HepG2 (cell line): ENCODE data around the gene ZBTB37. TPM values are rescaled to one million over a fixed set of nuclear protein-coding genes. Genes with fewer than 3 reads are reported as not detected.

Source experiments
- ATAC-seq: fragments of 200-7000 bp; cut with Tn5 transposase; 3 replicates; pipeline ENCODE4 v1.9.1; 2020; ENCODE audit warnings: mild to moderate bottlenecking, moderate library complexity
- BruUV-seq: library from RNA; stranded (reverse); fragments of 400-500 nt; replicated peaks from 2 replicates; lab custom pipeline; 2021; lab: Mats Ljungman, UMichigan
- CTCF ChIA-PET: fragments of 300-600 bp; formaldehyde crosslinking; extraction: SDS; loops from one replicate; lab custom pipeline; 2021; ENCODE audit warnings: low total read pairs, inconsistent platforms, low intra/inter-chr PET ratio; lab: Yijun Ruan, JAX
- POLR2A ChIA-PET: fragments of 350-600 bp; sonication (Branson Sonifier 250); formaldehyde crosslinking; loops from one replicate; lab custom pipeline; 2020; ENCODE audit warnings: antibody characterized with exemption, inconsistent platforms; lab: Yijun Ruan, JAX
- DNase-seq: peaks from one replicate; pipeline ENCODE4 v3.0.0-alpha.2; 2015; ENCODE audit warnings: low spot score
- FAIRE-seq: peaks from 3 replicates; lab custom pipeline; 2011; peaks lifted over from hg19 to GRCh38; lab: Jason Lieb, UNC
- H2AFZ ChIP-seq: one replicate; pipeline ENCODE4 v1.6.1; 2011; ENCODE audit warnings: low read length, inconsistent platforms
- H3K27ac ChIP-seq: fragments of 300-600 bp; 3 replicates; pipeline ENCODE4 v1.8.0; 2011; ENCODE audit warnings: mixed run types, mild to moderate bottlenecking, mixed read lengths, low read length, inconsistent platforms; ENCODE audit not compliant: insufficient read depth; ENCODE audit errors: extremely low read length
- H3K27me3 ChIP-seq, 2 experiments: fragments of 200-600 bp in 1 of 2; 2 replicates in 1 of 2; 3 replicates in 1 of 2; pipeline versions ENCODE4 v1.6.0 to v1.8.0; 2011; ENCODE audit warnings: low read length in 2 of 2, mild to moderate bottlenecking in 2 of 2, moderate library complexity in 2 of 2, inconsistent platforms in 1 of 2; ENCODE audit not compliant: insufficient read depth in 2 of 2, control insufficient read depth in 1 of 2
- H3K36me3 ChIP-seq, 2 experiments: fragments of 200-600 bp in 1 of 2; replicated peaks in 1 of 2; 2 replicates in 1 of 2; 3 replicates in 1 of 2; pipeline versions ENCODE4 v1.5.1 to v1.8.0; 2011; ENCODE audit warnings: low read length in 2 of 2, inconsistent platforms in 1 of 2; ENCODE audit not compliant: insufficient read depth in 2 of 2, control insufficient read depth in 1 of 2
- H3K4me1 ChIP-seq: 2 replicates; pipeline ENCODE4 v1.5.1; 2012; ENCODE audit warnings: low read length, inconsistent platforms; ENCODE audit not compliant: insufficient read depth
- H3K4me2 ChIP-seq: 2 replicates; pipeline ENCODE4 v1.6.0; 2011; ENCODE audit warnings: low read depth, low read length, inconsistent platforms
- H3K4me3 ChIP-seq, 3 experiments: fragments of 200-600 bp in 1 of 3; sonication (generic), shearing (Covaris generic) in 1 of 3; replicated peaks in 1 of 3; 2 replicates each; pipeline ENCODE4 v1.5.1; 2011 to 2016; ENCODE audit warnings: low read length in 3 of 3, inconsistent platforms in 2 of 3, low read depth in 2 of 3, mild to moderate bottlenecking in 2 of 3, control low read depth in 1 of 3, mixed read lengths in 1 of 3; ENCODE audit not compliant: insufficient read depth in 1 of 3
- H3K79me2 ChIP-seq: one replicate; pipeline ENCODE4 v1.6.1; 2011; ENCODE audit warnings: low read length, inconsistent platforms; ENCODE audit not compliant: insufficient read depth
- H3K9ac ChIP-seq: 2 replicates; pipeline ENCODE4 v1.6.0; 2011; ENCODE audit warnings: mild to moderate bottlenecking, low read depth, low read length, inconsistent platforms; ENCODE audit not compliant: insufficient read depth
- H3K9me3 ChIP-seq: 2 replicates; pipeline ENCODE4 v1.5.1; 2012; ENCODE audit warnings: mild to moderate bottlenecking, low read length
- H4K20me1 ChIP-seq: 2 replicates; pipeline ENCODE4 v1.6.0; 2011; ENCODE audit warnings: inconsistent platforms, mild to moderate bottlenecking, low read length, moderate library complexity; ENCODE audit not compliant: insufficient read depth
- ATF7 ChIP-seq, 2 experiments: fragments of 450-650 bp in 1 of 2; sonication (generic) in 1 of 2; formaldehyde crosslinking in 1 of 2; IDR thresholded peaks; 2 replicates each; pipeline versions ENCODE4 v1.4.0 to v1.6.1; 2016 to 2020; ENCODE audit warnings: antibody characterized with exemption in 1 of 2, mild to moderate bottlenecking in 1 of 2, missing genetic modification reagents in 1 of 2
- BRD4 ChIP-seq: sonication (generic); formaldehyde crosslinking; IDR thresholded peaks from 2 replicates; pipeline ENCODE4 v1.4.0; 2020; ENCODE audit warnings: missing genetic modification reagents
- HCFC1 ChIP-seq: fragments of 150-350 bp; IDR thresholded peaks from 2 replicates; pipeline ENCODE4 v1.6.1; 2014; ENCODE audit warnings: low read depth, low read length
- KMT2B ChIP-seq: IDR thresholded peaks from 2 replicates; pipeline ENCODE4 v1.6.1; 2016; ENCODE audit warnings: missing genetic modification reagents, missing compliant biosample characterization
- MAFG ChIP-seq: sonication (generic); formaldehyde crosslinking; IDR thresholded peaks from 2 replicates; pipeline ENCODE4 v1.5.1; 2020; ENCODE audit warnings: mild to moderate bottlenecking, missing genetic modification reagents
- NFE2L2 ChIP-seq: fragments of 150-350 bp; IDR thresholded peaks from 2 replicates; pipeline ENCODE4 v1.6.1; 2014; ENCODE audit warnings: low read length
- TFE3 ChIP-seq: IDR thresholded peaks from 2 replicates; pipeline ENCODE4 v1.6.1; 2016
- THAP11 ChIP-seq: IDR thresholded peaks from 2 replicates; pipeline ENCODE4 v1.6.1; 2016; ENCODE audit warnings: missing biosample characterization, missing genetic modification reagents
- U2AF2 ChIP-seq: fragments of 200-400 bp; formaldehyde crosslinking; IDR thresholded peaks from 2 replicates; pipeline ENCODE4 v1.6.1; 2017; ENCODE audit warnings: low read depth, mild to moderate bottlenecking, low read length
- ZBED4 ChIP-seq: sonication (generic); formaldehyde crosslinking; IDR thresholded peaks from 2 replicates; pipeline ENCODE4 v1.4.0; 2020; ENCODE audit warnings: missing genetic modification reagents, borderline replicate concordance
- ZNF383 ChIP-seq: sonication (generic); formaldehyde crosslinking; IDR thresholded peaks from 2 replicates; pipeline ENCODE4 v1.4.0; 2020; ENCODE audit warnings: missing genetic modification reagents, mild to moderate bottlenecking, borderline replicate concordance
- ZNF570 ChIP-seq: sonication (generic); formaldehyde crosslinking; IDR thresholded peaks from 2 replicates; pipeline ENCODE4 v1.4.0; 2020; ENCODE audit warnings: mild to moderate bottlenecking, missing genetic modification reagents, borderline replicate concordance
- ZNF777 ChIP-seq: sonication (generic); formaldehyde crosslinking; IDR thresholded peaks from 2 replicates; pipeline ENCODE4 v1.4.0; 2020; ENCODE audit warnings: missing genetic modification reagents
- WGBS: methylation state at CpG from one replicate; pipeline ENCODE4 v1.1.6; 2017; ENCODE audit warnings: low lambda C conversion rate; 5-methylcytosine and 5-hydroxymethylcytosine counted together
- in situ Hi-C: cut with HindIII; loops from 2 replicates; pipeline ENCODE4 v1.10.0; 2017; ENCODE audit warnings: low pct_unique_long_range_greater_than_20kb; ENCODE audit not compliant: extremely low pct_ligation_motif_present
- intact Hi-C: fragments of 100-400 bp; cut with micrococcal nuclease; formaldehyde crosslinking; loops from one replicate; pipeline ENCODE4 v1.10.0; 2022; ENCODE audit not compliant: unreplicated experiment
- polyA plus RNA-seq, 8 experiments: library from polyadenylated mRNA; depleted of rRNA in 3 of 8; stranded (reverse) in 7 of 8; unstranded in 1 of 8; fragments of >200 nt; fragmentation: Illumina TruSeq in 4 of 8; extraction: Trizol in 4 of 8; gene quantifications; 2 replicates each; pipeline versions ENCODE4 v1.2.1 to v1.2.3, GENCODE V29; 2011 to 2016; ENCODE audit warnings: low read depth in 4 of 8, missing spikeins in 1 of 8, mixed read lengths in 1 of 8; ENCODE audit not compliant: insufficient read depth in 1 of 8
- total RNA-seq, 5 experiments: library from RNA; depleted of rRNA; stranded (reverse); fragments of >200 nt; fragmentation: Illumina TruSeq; extraction: Trizol; gene quantifications; 2 replicates each; pipeline ENCODE4 v1.2.3, GENCODE V29; 2016; ENCODE audit warnings: low read depth in 1 of 5
- TF ChIP-seq, protein P1 (sequence below): sonication (generic); formaldehyde crosslinking; IDR thresholded peaks from 2 replicates; pipeline ENCODE4 v1.4.0; 2020; ENCODE audit warnings: missing genetic modification reagents

The ZBTB37 gene
- total and polyA plus RNA-seq, 2 of the 13 experiments (the other 11 are each of a cell fraction or from before 2014, with no cell fraction given): 2.6 to 7.7 TPM

DNA sequence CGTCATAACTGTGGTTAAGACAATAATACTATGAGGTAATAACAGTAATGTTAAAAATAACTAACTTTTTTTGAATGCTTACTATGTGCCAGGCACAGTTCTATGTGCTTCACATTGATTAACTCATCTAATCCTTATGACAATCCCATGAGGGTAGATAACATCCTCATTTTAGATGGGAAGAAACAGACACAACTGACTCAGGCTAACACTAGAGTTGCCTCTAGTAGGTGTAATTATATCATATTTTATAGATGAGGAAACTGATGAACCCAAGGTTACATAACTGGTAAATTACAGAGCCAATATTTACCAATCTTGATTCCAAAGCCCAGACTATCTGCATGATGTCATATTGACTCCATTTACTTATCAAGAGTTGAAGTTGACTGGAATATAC lies 25.4 kb downstream of the ZBTB37 start:
- Histone ChIP-seq H3K4me1 (no peaks in the 10 kb centered on the region), H3K36me3 (no peaks in the 10 kb centered on the region), H3K4me2 (no peak overlapping the region), H3K9ac (no peak overlapping the region), H3K4me3 (no peak overlapping the region), H2AFZ (no peak overlapping the region), H3K27me3 (no peaks in the 10 kb centered on the region), H4K20me1 (no peaks in the 10 kb centered on the region), H3K27ac (no peak overlapping the region), H3K79me2 (no peaks in the 10 kb centered on the region), H3K9me3 (no peaks in the 10 kb centered on the region)
- FAIRE-seq (no peak), DNase-seq (no peak), ATAC-seq (no peak)
- in situ Hi-C loops: no loop called here
- ChIA-PET CTCF (no interaction called here), POLR2A (no interaction called here)
- intact Hi-C loops: no loop called here
- BruUV-seq: no TSS peak
- WGBS: 94% methylated on average over 1 of the region's 1 CpG
- no peak for TF ChIP-seq NFE2L2
- peak; percentile 33; the same call in 1 of the 2 replicates for TF ChIP-seq ATF7 (IDR thresholded peaks at IDR 0.05)
- no peak for TF ChIP-seq ATF7 (CRISPR knock-in tag; IDR thresholded peaks at IDR 0.05)

- DNase-seq (no peak), ATAC-seq (no peak), FAIRE-seq (no peak)
- Histone ChIP-seq H3K27me3 (no peaks in the 10 kb centered on the region), H3K36me3 (no peaks in the 10 kb centered on the region), H3K9me3 (no peaks in the 10 kb centered on the region), H3K4me3 (no peak overlapping the region), H3K4me1 (no peaks in the 10 kb centered on the region), H3K27ac (no peak overlapping the region), H3K4me2 (no peak overlapping the region), H4K20me1 (no peaks in the 10 kb centered on the region), H3K79me2 (no peaks in the 10 kb centered on the region), H3K9ac (no peak overlapping the region), H2AFZ (no peak overlapping the region)
- WGBS: 88% methylated on average over 3 of the region's 3 CpGs
- BruUV-seq: no TSS peak
- ChIA-PET CTCF (no interaction called here), POLR2A (no interaction called here)
- intact Hi-C loops (no loop called here), in situ Hi-C loops (no loop called here)
- TF ChIP-seq ZNF383 (CRISPR knock-in tag) (no peak), U2AF2 (no peak), BRD4 (CRISPR knock-in tag) (no peak), MAFG (CRISPR knock-in tag) (no peak), ZBED4 (CRISPR knock-in tag) (no peak), ZNF777 (CRISPR knock-in tag) (no peak), ZNF570 (CRISPR knock-in tag) (no peak), HCFC1 (no peak), KMT2B (CRISPR knock-in tag) (no peak), THAP11 (CRISPR knock-in tag) (no peak), TFE3 (CRISPR knock-in tag) (no peak)
- TF ChIP-seq, protein P1, sequence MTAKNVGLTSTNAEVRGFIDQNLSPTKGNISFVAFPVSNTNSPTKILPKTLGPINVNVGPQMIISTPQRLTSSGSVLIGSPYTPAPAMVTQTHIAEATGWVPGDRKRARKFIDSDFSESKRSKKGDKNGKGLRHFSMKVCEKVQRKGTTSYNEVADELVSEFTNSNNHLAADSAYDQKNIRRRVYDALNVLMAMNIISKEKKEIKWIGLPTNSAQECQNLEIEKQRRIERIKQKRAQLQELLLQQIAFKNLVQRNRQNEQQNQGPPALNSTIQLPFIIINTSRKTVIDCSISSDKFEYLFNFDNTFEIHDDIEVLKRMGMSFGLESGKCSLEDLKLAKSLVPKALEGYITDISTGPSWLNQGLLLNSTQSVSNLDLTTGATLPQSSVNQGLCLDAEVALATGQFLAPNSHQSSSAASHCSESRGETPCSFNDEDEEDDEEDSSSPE (CRISPR knock-in tag): no peak
Measured at GRCh38 chr1:173894189-173894588, 26.0 kb downstream of the ZBTB37 start.
